ENCODE measurements around the gene SH3BP1.

- TF ChIP-seq TAF1 (IDR thresholded peaks at IDR 0.05; ENCODE audit: low read depth) (no peak), CTCF (IDR thresholded peaks at IDR 0.05; ENCODE audit: poor library complexity, severe bottlenecking) (no peak), RAD21 (conservative IDR thresholded peaks at IDR 0.05) (no peak)
Observed at GRCh38 chr22:37678372-37678771, 38.9 kb downstream of the SH3BP1 start.

All from neural cell (in vitro differentiated cells).